ENCODE results near the gene LIMA1.

DNA sequence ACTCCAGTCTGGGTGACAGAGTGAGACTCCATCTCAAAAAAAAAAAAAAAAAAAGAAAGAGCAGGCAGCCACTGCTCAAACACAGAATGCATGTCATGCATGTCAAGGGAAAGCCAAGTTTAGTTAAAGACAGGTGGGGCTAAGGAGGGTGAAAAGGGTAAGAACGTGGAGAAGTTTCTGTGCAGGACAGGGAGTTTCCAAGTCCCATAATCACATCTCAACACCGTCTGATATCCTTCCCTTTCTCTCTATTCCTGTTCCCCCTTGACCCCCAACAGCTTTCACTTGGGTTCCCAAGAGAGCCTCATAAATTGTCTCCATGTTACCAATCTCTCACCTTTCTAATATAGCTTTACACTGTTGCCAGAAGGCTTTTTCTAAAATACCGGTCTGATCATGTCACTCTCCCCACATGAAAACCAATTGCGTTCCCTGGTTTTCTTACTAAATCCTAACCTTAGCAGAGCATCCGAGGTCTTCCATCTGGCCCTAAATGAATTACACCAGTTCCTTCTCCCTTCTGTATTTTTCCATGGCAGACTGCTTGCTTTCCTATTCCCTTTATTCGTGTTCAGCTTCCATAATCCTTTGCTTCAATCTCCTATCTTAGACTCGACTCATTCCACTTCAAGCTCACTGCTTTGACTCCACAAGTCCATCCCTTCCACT is 37.0 kb downstream of the LIMA1 start:
- TF ChIP-seq CTCF (IDR thresholded peaks at IDR 0.05; ENCODE audit: low read depth, low read length) (no peak), POLR2A (IDR thresholded peaks at IDR 0.05; ENCODE audit: extremely low read depth, insufficient read length) (no peak), MYC (IDR thresholded peaks at IDR 0.05; ENCODE audit: low read depth, low read length) (no peak)

Data from NB4 (cell line).